Activated B cell treated with CpG ODN at 0.5 μM for 24 hours (primary cell): ENCODE results near the gene GAL3ST2. TPM values are rescaled to one million over a fixed set of nuclear protein-coding genes. Genes with fewer than 3 reads are reported as not detected.

Experiments used
- ATAC-seq: fragments of 200-7000 bp; cut with Tn5 transposase; one replicate; pipeline ENCODE4 v1.10.0; 2021; ENCODE audit warnings: low read depth, mild to moderate bottlenecking, moderate library complexity
- CTCF ChIA-PET: fragments of 350-600 bp; sonication (Branson Sonifier 250); formaldehyde crosslinking; loops from one replicate; lab custom pipeline; 2021; ENCODE audit warnings: antibody characterized with exemption; lab: Charles Lee
- POLR2A ChIA-PET: fragments of 350-600 bp; sonication (Branson Sonifier 250); formaldehyde crosslinking; loops from one replicate; lab custom pipeline; 2021; ENCODE audit warnings: antibody characterized with exemption; lab: Charles Lee
- DNase-seq: peaks from one replicate; pipeline ENCODE4 v3.0.0; 2022
- H3K27ac Mint-ChIP-seq: one replicate; pipeline ENCODE4 v1.8.0; 2020; ENCODE audit warnings: mixed read lengths
- H3K27me3 Mint-ChIP-seq: one replicate; pipeline ENCODE4 v1.8.0; 2021; ENCODE audit warnings: mixed read lengths
- H3K36me3 Mint-ChIP-seq: one replicate; pipeline ENCODE4 v1.8.0; 2021; ENCODE audit warnings: low read depth, mixed read lengths
- H3K4me1 Mint-ChIP-seq: one replicate; pipeline ENCODE4 v1.8.0; 2021; ENCODE audit warnings: mixed read lengths
- H3K4me3 Mint-ChIP-seq: one replicate; pipeline ENCODE4 v1.8.0; 2020; ENCODE audit warnings: mild to moderate bottlenecking, mixed read lengths
- H3K9me3 Mint-ChIP-seq: one replicate; pipeline ENCODE4 v1.8.0; 2020; ENCODE audit warnings: mixed read lengths
- CTCF ChIP-seq: fragments of 200-600 bp; IDR thresholded peaks from one replicate; pipeline ENCODE4 v1.8.0; 2022; ENCODE audit warnings: antibody characterized with exemption, mild to moderate bottlenecking
- intact Hi-C: fragments of 100-400 bp; cut with micrococcal nuclease; formaldehyde crosslinking; loops from one replicate; pipeline ENCODE4 v1.15.1; 2024
- total RNA-seq: library from RNA; stranded (reverse); gene quantifications from 2 replicates; pipeline ENCODE4 v1.2.3, GENCODE V29; 2022

GAL3ST2 gene
- total RNA-seq, 1 donor from 2014 or later = not detected

- TF ChIP-seq CTCF = no peak
- H3K9me3 Mint-ChIP-seq = peaks cover 3% of the 10 kb centered on the region
- no peak for ATAC-seq
- no peaks in the 10 kb centered on the region for H3K27me3 Mint-ChIP-seq
- H3K27ac Mint-ChIP-seq = no peak overlapping the region
- H3K4me3 Mint-ChIP-seq = no peak overlapping the region
- DNase-seq = no peak
- no peaks in the 10 kb centered on the region for H3K4me1 Mint-ChIP-seq
- CTCF ChIA-PET = no interaction called here
- H3K36me3 Mint-ChIP-seq = peaks cover 40% of the 10 kb centered on the region
- POLR2A ChIA-PET = no interaction called here
- intact Hi-C loops = no loop called here
Observed at GRCh38 chr2:241760301-241760771, 16.3 kb upstream of the GAL3ST2 start.

GRCh38 chr2:241762321-241762932 lies 14.2 kb upstream of the GAL3ST2 start:
- DNase-seq (no peak), ATAC-seq (no peak)
- intact Hi-C loops = no loop called here
- H3K4me1 Mint-ChIP-seq = no peaks in the 10 kb centered on the region
- H3K27me3 Mint-ChIP-seq = no peaks in the 10 kb centered on the region
- peaks cover 3% of the 10 kb centered on the region for H3K9me3 Mint-ChIP-seq
- TF ChIP-seq CTCF = no peak
- peaks cover 24% of the 10 kb centered on the region for H3K36me3 Mint-ChIP-seq
- H3K4me3 Mint-ChIP-seq = no peak overlapping the region
- ChIA-PET CTCF (no interaction called here), POLR2A (no interaction called here)
- no peak overlapping the region for H3K27ac Mint-ChIP-seq

GRCh38 chr2:241762933-241763369 lies 13.7 kb upstream of the GAL3ST2 start:
- H3K4me1 Mint-ChIP-seq = no peaks in the 10 kb centered on the region
- H3K4me3 Mint-ChIP-seq = no peak overlapping the region
- peaks cover 21% of the 10 kb centered on the region for H3K36me3 Mint-ChIP-seq
- ChIA-PET CTCF (no interaction called here), POLR2A (no interaction called here)
- ATAC-seq = no peak
- no peak overlapping the region for H3K27ac Mint-ChIP-seq
- peaks cover 3% of the 10 kb centered on the region for H3K9me3 Mint-ChIP-seq
- TF ChIP-seq CTCF = no peak
- no peaks in the 10 kb centered on the region for H3K27me3 Mint-ChIP-seq
- no peak for DNase-seq
- intact Hi-C loops = no loop called here

- Mint-ChIP-seq H3K4me3 (no peak overlapping the region), H3K27ac (no peak overlapping the region), H3K9me3 (peaks cover 3% of the 10 kb centered on the region), H3K27me3 (no peaks in the 10 kb centered on the region), H3K4me1 (no peaks in the 10 kb centered on the region), H3K36me3 (peaks cover 17% of the 10 kb centered on the region)
- no peak for DNase-seq
- TF ChIP-seq CTCF = no peak
- ChIA-PET CTCF (no interaction called here), POLR2A (interaction anchor here (0.7 kb wide), 1 partner anchor 477 kb away, joined by 3 read pairs; no protein-coding TSS in a partner anchor)
- ATAC-seq = no peak
- intact Hi-C loops = no loop called here
Observed at GRCh38 chr2:241763551-241764274, 12.9 kb upstream of the GAL3ST2 start.
